ENCODE results near the gene TAF15. TPM values are rescaled to one million over a fixed set of nuclear protein-coding genes. Genes with fewer than 3 reads are reported as not detected.

The TAF15 gene
- polyA plus RNA-seq, 1 of the 3 experiments (the other 2 are of a cell fraction), result 78.0 TPM

DNA sequence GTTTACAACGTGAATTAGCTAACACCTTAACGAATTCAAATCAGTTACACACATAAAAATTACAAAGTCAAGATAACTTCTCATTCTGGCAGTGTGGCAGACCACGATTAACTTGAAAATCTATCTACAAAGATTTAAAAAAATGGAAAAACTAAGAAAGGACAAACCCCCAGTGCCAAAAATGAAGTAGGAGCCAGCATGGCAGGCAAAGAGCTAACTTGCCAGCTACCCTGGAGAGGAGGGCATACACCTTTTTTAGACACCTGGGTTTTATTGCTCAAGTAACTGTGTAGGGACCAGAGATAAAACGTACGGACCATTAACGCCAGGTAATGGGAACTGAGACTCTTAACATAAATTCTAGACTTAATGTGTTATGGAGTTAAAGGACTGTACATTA, 2.5 kb downstream of the TAF15 start:
- H3K9ac ChIP-seq, result no peak overlapping the region
- peaks cover 75% of the 10 kb centered on the region for H3K79me2 ChIP-seq (ENCODE audit: insufficient read depth)
- 96% methylated on average over 6 of the region's 6 CpGs for WGBS (ENCODE audit: low lambda C conversion rate)
- H3K4me2 ChIP-seq, result 0 out of 2 replicates have a peak overlapping the region, but pooled peaks have one; percentile 93
- H3K4me3 ChIP-seq (ENCODE audit: low read depth in 2 of 2, low read length in 1 of 2), result no peak overlapping the region
- peaks cover 69% of the 10 kb centered on the region for H4K20me1 ChIP-seq (ENCODE audit: insufficient read depth)
- no peaks in the 10 kb centered on the region for H3K9me3 ChIP-seq
- TF ChIP-seq MEF2A (IDR thresholded peaks at IDR 0.05; ENCODE audit: borderline replicate concordance, low read depth) (no peak), SIN3A (IDR thresholded peaks at IDR 0.05; ENCODE audit: borderline replicate concordance, low read depth, low read length) (no peak), FOSL2 (IDR thresholded peaks at IDR 0.05; ENCODE audit: borderline replicate concordance, low read depth) (no peak), FOXJ3 (CRISPR knock-in tag; IDR thresholded peaks at IDR 0.05) (no peak), RXRA (IDR thresholded peaks at IDR 0.05; ENCODE audit: borderline replicate concordance, low read depth) (no peak), NFIC (IDR thresholded peaks at IDR 0.05; ENCODE audit: borderline replicate concordance) (no peak), RFX5 (IDR thresholded peaks at IDR 0.05; ENCODE audit: low read length) (no peak), JUND (IDR thresholded peaks at IDR 0.05) (no peak), RCOR1 (IDR thresholded peaks at IDR 0.05; ENCODE audit: low read length) (no peak), EP300 (IDR thresholded peaks at IDR 0.05; ENCODE audit: borderline replicate concordance in 1 of 2, low read depth in 1 of 2, low read length in 1 of 2) (no peak), TCF12 (IDR thresholded peaks at IDR 0.05) (no peak), FOXM1 (IDR thresholded peaks at IDR 0.05; ENCODE audit: low read depth) (no peak), EZH2phosphoT487 (IDR thresholded peaks at IDR 0.05; ENCODE audit: borderline replicate concordance, low read depth) (no peak)
- TF ChIP-seq, protein P1, sequence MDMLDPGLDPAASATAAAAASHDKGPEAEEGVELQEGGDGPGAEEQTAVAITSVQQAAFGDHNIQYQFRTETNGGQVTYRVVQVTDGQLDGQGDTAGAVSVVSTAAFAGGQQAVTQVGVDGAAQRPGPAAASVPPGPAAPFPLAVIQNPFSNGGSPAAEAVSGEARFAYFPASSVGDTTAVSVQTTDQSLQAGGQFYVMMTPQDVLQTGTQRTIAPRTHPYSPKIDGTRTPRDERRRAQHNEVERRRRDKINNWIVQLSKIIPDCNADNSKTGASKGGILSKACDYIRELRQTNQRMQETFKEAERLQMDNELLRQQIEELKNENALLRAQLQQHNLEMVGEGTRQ (IDR thresholded peaks at IDR 0.05; ENCODE audit: borderline replicate concordance, low read depth, low read length), result no peak
- TF ChIP-seq, protein P2, sequence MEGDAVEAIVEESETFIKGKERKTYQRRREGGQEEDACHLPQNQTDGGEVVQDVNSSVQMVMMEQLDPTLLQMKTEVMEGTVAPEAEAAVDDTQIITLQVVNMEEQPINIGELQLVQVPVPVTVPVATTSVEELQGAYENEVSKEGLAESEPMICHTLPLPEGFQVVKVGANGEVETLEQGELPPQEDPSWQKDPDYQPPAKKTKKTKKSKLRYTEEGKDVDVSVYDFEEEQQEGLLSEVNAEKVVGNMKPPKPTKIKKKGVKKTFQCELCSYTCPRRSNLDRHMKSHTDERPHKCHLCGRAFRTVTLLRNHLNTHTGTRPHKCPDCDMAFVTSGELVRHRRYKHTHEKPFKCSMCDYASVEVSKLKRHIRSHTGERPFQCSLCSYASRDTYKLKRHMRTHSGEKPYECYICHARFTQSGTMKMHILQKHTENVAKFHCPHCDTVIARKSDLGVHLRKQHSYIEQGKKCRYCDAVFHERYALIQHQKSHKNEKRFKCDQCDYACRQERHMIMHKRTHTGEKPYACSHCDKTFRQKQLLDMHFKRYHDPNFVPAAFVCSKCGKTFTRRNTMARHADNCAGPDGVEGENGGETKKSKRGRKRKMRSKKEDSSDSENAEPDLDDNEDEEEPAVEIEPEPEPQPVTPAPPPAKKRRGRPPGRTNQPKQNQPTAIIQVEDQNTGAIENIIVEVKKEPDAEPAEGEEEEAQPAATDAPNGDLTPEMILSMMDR (IDR thresholded peaks at IDR 0.05), result no peak
- TF ChIP-seq, protein P3, sequence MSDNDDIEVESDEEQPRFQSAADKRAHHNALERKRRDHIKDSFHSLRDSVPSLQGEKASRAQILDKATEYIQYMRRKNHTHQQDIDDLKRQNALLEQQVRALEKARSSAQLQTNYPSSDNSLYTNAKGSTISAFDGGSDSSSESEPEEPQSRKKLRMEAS (IDR thresholded peaks at IDR 0.05; ENCODE audit: low read depth), result no peak
- TF ChIP-seq, protein P4, sequence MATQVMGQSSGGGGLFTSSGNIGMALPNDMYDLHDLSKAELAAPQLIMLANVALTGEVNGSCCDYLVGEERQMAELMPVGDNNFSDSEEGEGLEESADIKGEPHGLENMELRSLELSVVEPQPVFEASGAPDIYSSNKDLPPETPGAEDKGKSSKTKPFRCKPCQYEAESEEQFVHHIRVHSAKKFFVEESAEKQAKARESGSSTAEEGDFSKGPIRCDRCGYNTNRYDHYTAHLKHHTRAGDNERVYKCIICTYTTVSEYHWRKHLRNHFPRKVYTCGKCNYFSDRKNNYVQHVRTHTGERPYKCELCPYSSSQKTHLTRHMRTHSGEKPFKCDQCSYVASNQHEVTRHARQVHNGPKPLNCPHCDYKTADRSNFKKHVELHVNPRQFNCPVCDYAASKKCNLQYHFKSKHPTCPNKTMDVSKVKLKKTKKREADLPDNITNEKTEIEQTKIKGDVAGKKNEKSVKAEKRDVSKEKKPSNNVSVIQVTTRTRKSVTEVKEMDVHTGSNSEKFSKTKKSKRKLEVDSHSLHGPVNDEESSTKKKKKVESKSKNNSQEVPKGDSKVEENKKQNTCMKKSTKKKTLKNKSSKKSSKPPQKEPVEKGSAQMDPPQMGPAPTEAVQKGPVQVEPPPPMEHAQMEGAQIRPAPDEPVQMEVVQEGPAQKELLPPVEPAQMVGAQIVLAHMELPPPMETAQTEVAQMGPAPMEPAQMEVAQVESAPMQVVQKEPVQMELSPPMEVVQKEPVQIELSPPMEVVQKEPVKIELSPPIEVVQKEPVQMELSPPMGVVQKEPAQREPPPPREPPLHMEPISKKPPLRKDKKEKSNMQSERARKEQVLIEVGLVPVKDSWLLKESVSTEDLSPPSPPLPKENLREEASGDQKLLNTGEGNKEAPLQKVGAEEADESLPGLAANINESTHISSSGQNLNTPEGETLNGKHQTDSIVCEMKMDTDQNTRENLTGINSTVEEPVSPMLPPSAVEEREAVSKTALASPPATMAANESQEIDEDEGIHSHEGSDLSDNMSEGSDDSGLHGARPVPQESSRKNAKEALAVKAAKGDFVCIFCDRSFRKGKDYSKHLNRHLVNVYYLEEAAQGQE (IDR thresholded peaks at IDR 0.05; ENCODE audit: low read depth, low read length), result no peak
- TF ChIP-seq, protein P5, sequence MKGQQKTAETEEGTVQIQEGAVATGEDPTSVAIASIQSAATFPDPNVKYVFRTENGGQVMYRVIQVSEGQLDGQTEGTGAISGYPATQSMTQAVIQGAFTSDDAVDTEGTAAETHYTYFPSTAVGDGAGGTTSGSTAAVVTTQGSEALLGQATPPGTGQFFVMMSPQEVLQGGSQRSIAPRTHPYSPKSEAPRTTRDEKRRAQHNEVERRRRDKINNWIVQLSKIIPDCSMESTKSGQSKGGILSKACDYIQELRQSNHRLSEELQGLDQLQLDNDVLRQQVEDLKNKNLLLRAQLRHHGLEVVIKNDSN (IDR thresholded peaks at IDR 0.05; ENCODE audit: borderline replicate concordance, low read depth), result no peak
- no peak for DNase-seq
- no peaks in the 10 kb centered on the region for H3F3A ChIP-seq (replicated peaks; ENCODE audit: insufficient read depth)
- POLR2A ChIA-PET, result no interaction called here
- no peaks in the 10 kb centered on the region for H3K9me2 ChIP-seq
- H3K36me3 ChIP-seq (replicated peaks in 1 of 2; ENCODE audit: control insufficient read depth in 1 of 2, insufficient read depth in 2 of 2, low read length in 1 of 2), result peaks cover 8 to 12% of the 10 kb centered on the region in 2 experiments
- H3K27ac ChIP-seq (ENCODE audit: low read depth in 2 of 2, low read length in 1 of 2), result no peak overlapping the region; a peak in 1 of 4 replicates
- H3K4me1 ChIP-seq (ENCODE audit: control insufficient read depth in 1 of 2, insufficient read depth in 2 of 2, low read depth in 1 of 2, low read length in 1 of 2), result peaks cover 6 to 23% of the 10 kb centered on the region in 2 experiments
- no peak overlapping the region for H2AFZ ChIP-seq (ENCODE audit: low read depth)
- no peaks in the 10 kb centered on the region for H3K27me3 ChIP-seq (ENCODE audit: insufficient read depth)
- CTCF ChIA-PET, result interaction anchor here (0.9 to 13.5 kb wide), 4 partner anchors 16 to 64 kb away, joined by 3 to 809 read pairs (median 19); partner anchors contain the start of gene C17orf50
